HG02623 (cell line): ENCODE measurements around the gene KIF21A.
"Not testable (repeated sequence)": the region's sequence is repeated elsewhere in the genome, so short reads cannot be mapped to it uniquely, and the experiment has no call there.

ENCODE experiments used
- ATAC-seq: cut with Tn5 transposase; IDR thresholded peaks from one replicate; pipeline ENCODE4 v1.9.1; 2021; ENCODE audit warnings: moderate library complexity; ENCODE audit not compliant: unreplicated experiment

Gene KIF21A, protein sequence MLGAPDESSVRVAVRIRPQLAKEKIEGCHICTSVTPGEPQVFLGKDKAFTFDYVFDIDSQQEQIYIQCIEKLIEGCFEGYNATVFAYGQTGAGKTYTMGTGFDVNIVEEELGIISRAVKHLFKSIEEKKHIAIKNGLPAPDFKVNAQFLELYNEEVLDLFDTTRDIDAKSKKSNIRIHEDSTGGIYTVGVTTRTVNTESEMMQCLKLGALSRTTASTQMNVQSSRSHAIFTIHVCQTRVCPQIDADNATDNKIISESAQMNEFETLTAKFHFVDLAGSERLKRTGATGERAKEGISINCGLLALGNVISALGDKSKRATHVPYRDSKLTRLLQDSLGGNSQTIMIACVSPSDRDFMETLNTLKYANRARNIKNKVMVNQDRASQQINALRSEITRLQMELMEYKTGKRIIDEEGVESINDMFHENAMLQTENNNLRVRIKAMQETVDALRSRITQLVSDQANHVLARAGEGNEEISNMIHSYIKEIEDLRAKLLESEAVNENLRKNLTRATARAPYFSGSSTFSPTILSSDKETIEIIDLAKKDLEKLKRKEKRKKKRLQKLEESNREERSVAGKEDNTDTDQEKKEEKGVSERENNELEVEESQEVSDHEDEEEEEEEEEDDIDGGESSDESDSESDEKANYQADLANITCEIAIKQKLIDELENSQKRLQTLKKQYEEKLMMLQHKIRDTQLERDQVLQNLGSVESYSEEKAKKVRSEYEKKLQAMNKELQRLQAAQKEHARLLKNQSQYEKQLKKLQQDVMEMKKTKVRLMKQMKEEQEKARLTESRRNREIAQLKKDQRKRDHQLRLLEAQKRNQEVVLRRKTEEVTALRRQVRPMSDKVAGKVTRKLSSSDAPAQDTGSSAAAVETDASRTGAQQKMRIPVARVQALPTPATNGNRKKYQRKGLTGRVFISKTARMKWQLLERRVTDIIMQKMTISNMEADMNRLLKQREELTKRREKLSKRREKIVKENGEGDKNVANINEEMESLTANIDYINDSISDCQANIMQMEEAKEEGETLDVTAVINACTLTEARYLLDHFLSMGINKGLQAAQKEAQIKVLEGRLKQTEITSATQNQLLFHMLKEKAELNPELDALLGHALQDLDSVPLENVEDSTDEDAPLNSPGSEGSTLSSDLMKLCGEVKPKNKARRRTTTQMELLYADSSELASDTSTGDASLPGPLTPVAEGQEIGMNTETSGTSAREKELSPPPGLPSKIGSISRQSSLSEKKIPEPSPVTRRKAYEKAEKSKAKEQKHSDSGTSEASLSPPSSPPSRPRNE (N-terminal part only)

GRCh38 chr12:39443081-39443928 lies at the start of gene KIF21A:
TSS of gene KIF21A (minus strand) at chr12:39443120. CDS start at chr12:39442970, 150 bp downstream.
- ATAC-seq, result peak; percentile 93

DNA sequence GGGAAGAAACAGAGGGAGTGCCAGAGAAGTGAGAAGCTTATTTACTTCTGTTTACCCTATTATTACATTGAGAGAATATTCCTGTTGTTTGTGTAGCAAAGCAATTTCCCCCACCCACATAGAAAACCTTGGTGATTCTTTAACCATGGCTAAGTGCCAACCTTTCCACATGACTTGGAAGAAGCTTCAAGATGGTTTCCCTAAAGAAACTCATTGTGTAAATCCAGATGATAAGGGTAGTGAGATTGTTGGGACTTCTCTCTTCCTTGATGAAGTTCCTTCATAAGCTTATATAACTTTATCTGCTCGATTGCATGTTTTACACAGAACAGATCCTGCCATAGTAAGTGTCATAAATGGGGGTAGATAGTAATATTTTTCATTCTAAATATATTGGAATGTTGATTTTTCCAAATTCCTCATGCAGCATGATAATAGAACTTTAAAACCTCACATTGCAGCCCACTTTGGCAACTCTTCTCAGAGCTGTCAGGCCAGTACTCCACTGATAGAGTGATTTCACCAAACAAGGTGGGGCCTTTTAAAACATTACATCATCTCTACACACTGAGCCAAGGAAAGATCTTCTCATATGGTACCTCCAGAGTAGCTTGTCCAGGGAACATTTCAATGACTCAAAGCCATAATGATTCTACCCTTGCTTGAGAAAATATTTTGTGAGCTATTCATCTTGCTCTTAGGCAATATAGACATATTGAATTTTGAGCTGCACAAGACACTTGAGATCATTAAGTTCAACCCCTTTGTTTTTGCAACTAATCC lies 47.8 kb upstream of the KIF21A start:
- no peak for ATAC-seq

DNA sequence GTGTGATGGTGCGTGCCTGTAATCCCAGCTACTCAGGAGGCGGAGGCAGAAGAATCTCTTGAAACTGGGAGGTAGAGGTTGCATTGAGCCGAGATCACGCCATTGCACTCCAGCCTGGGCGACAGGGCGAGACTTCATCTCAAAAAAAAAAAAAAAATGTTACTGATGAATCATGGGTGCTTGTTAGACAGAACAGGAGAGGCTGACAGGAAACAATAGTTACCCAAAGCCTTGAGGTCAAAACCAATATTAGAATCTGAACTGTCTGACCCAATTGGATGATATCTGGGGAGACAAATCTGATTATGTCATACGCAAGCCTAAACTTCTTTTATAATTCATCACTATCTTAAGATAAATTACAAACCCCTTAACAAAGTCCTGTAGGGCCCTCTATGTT lies 40.7 kb upstream of the KIF21A start:
- no peak for ATAC-seq

DNA sequence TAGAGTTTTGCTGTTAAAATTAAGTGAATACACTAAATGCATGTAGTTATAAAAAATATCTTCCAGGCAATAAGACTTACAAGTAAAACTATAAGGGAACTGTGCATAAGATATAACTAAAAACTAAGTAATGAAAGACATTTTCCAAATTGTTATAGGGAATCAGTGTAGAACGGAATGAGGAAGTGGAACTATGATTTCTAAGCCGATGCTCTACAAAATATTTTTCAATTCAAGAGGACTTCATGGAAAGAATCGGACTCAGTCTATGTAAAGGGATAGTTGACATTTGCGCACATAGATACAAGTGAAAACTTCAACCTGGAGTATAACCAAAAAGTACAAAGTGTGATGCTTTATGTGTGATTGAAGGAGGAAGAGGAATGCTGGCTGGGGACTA lies 40.1 kb upstream of the KIF21A start:
- ATAC-seq, result no peak

- no peak for ATAC-seq
Observed at GRCh38 chr12:39476894-39477293, 34.0 kb upstream of the KIF21A start.

GRCh38 chr12:39476121-39476520 lies 33.2 kb upstream of the KIF21A start:
- no peak for ATAC-seq

DNA sequence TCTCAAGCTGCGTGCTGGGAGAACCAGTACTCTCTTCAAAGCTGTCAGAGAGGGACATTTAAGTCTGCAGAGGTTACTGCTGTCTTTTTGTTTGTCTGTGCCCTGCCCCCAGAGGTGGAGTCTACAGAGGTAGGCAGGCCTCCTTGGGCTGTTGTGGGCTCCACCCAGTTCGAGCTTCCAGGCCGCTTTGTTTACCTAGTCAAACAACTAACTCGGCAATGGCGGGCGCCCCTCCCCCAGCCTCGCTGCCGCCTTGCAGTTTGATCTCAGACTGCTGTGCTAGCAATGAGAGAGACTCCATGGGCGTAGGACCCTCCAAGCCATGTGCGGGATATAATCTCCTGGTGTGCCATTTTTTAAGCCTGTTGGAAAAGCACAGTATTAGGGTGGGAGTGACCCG lies 32.2 kb upstream of the KIF21A start:
- ATAC-seq, result not testable (repeated sequence)

GRCh38 chr12:39467432-39467870 lies 24.5 kb upstream of the KIF21A start:
- ATAC-seq, result peak; percentile 77

DNA sequence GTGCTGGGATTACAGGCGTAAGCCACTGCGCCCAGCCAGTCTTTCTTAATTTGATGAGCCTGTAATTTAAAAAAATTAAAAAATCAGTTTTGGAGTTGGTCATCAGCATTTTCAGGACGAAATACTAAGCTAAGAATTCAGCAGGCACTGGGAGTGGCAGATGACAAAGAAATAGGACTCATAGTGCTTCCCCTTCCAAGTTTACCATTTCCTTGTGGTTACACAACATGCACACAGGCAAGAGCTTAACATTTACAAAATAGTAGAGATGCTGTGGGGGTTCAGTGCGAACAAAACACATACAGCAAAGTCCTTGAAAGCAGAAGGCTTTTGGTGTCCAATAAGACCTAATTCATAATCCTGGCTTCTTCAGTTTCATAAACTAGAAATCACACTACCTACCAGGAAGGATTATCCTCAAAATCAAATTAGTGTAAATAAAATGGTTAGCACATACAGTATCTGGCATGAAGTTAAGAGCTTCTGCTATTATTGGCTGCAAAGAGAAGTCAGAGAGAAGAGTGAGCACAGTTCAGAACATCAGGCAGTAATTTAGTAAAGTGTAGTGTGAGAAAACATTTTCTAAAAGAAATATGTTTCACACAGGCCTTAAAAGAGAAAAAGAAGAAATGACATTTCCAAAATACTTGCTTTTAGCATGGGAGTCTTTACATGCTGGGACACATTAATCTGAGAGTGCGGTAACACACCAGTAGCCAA lies 22.2 kb upstream of the KIF21A start:
- ATAC-seq, result no peak

DNA sequence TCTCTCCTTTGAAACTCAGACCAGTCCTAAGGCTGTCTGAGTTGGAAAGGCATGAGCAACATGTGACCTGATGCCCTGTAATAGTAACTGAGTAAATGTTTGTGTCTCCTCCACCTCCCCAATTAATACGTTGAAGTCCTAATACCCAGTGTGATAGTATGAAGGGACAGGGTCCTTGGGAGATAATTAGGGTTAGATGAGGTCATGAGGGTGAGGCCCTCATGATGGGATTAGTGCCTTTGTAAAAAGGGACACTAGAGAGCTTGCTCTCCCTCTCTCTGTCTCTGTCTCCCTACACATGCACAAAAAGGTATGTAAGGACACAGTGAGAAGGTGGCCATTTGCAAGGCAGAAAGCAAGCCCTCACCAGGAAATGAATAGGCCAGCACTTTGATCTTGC lies 18.1 kb upstream of the KIF21A start:
- ATAC-seq, result no peak

- ATAC-seq, result no peak
Observed at GRCh38 chr12:39459027-39459434, 16.1 kb upstream of the KIF21A start.

- ATAC-seq, result no peak
Observed at GRCh38 chr12:39451977-39452376, 9.1 kb upstream of the KIF21A start.

DNA sequence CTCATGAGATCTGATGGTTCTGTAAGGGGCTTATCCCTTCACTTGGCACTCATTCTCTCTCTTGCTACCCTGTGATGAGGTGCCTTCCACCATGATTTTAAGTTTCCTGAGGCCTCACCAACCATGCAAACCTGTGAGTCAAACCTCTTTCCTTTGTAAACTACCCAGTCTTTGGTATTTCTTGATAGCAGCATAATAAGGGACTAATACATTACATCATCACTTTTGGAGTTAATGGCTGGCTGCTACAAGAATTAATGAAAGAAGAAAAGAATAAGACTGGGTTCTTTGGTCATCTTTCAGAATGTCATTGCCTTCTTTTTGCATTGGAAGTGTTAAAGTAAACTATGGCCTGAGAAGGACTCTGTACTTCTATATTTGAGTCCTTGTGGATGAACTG lies 5.1 kb upstream of the KIF21A start:
- ATAC-seq, result no peak

- no peak for ATAC-seq
Observed at GRCh38 chr12:39443929-39444209, 949 bp upstream of the KIF21A start.

GRCh38 chr12:39442831-39443080 lies 164 bp downstream of the KIF21A start:
- peak; percentile 23 for ATAC-seq

GRCh38 chr12:39441963-39442830 lies 723 bp downstream of the KIF21A start:
- peak; percentile 12 for ATAC-seq

- ATAC-seq, result no peak
Observed at GRCh38 chr12:39441189-39441962, 1.5 kb downstream of the KIF21A start.

GRCh38 chr12:39440781-39441180 lies 2.1 kb downstream of the KIF21A start:
- no peak for ATAC-seq
